Measurements from ENCODE around the gene NEK1. TPM values are rescaled to one million over a fixed set of nuclear protein-coding genes. Genes with fewer than 3 reads are reported as not detected.
"Not testable (repeated sequence)": the region's sequence is repeated elsewhere in the genome, so short reads cannot be mapped to it uniquely, and the experiment has no call there.

The NEK1 gene
- total RNA-seq, 2 experiments from 2014 or later = 7.4 to 26.2 TPM

DNA sequence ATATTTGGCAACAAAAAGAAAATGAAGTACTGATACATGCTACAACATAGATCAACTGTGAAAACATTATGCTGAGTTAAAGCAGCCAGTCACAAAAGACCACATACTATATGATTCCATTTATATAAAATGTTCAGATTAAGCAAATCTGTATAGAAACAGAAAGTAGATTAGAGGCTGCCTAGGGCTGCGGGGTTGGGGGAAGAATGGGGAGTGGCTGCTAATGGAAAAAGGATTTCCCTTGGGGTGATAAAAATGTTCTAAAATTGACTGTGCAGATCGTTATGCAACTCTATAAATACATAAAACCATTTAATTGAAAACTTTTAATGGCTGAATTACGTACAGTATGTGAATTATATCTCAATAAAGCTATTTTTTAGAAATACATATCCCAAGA lies 46.8 kb downstream of the NEK1 start:
- no peaks in the 10 kb centered on the region for H3K79me2 ChIP-seq (ENCODE audit: insufficient read depth, low read depth, low read length)
- H3K9me2 ChIP-seq (ENCODE audit: insufficient read depth, low read length) = no peaks in the 10 kb centered on the region
- no peak overlapping the region for H3K4me3 ChIP-seq (ENCODE audit: low read depth, low read length, poor library complexity, severe bottlenecking)
- intact Hi-C loops (cut with micrococcal nuclease; ENCODE audit: unreplicated experiment) = loop anchor here (5.0 kb wide), 1 partner anchor 643 kb away; no protein-coding TSS in a partner anchor
- no peak overlapping the region for H3K4me2 ChIP-seq (ENCODE audit: low read length)
- no peak for DNase-seq (ENCODE audit: low spot score)
- H2AFZ ChIP-seq (ENCODE audit: low read length) = no peak overlapping the region
- H4K20me1 ChIP-seq (ENCODE audit: insufficient read depth, low read length) = no peaks in the 10 kb centered on the region
- 0 out of 2 replicates have a peak, but pooled peaks cover 7% of the 10 kb centered on the region for H3K36me3 ChIP-seq (ENCODE audit: insufficient read depth, low read length)
- no TSS peak for BruUV-seq (replicated peaks)
- TF ChIP-seq EZH2phosphoT487 (IDR thresholded peaks at IDR 0.05; ENCODE audit: borderline replicate concordance, low read depth, low read length) = no peak
- TF ChIP-seq, protein P1, sequence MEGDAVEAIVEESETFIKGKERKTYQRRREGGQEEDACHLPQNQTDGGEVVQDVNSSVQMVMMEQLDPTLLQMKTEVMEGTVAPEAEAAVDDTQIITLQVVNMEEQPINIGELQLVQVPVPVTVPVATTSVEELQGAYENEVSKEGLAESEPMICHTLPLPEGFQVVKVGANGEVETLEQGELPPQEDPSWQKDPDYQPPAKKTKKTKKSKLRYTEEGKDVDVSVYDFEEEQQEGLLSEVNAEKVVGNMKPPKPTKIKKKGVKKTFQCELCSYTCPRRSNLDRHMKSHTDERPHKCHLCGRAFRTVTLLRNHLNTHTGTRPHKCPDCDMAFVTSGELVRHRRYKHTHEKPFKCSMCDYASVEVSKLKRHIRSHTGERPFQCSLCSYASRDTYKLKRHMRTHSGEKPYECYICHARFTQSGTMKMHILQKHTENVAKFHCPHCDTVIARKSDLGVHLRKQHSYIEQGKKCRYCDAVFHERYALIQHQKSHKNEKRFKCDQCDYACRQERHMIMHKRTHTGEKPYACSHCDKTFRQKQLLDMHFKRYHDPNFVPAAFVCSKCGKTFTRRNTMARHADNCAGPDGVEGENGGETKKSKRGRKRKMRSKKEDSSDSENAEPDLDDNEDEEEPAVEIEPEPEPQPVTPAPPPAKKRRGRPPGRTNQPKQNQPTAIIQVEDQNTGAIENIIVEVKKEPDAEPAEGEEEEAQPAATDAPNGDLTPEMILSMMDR (conservative IDR thresholded peaks at IDR 0.05; ENCODE audit: low read length) = no peak
- no peaks in the 10 kb centered on the region for H3K9me3 ChIP-seq (ENCODE audit: low read length)
- ChIA-PET CTCF (ENCODE audit: unreplicated experiment) (no interaction called here), POLR2A (interaction anchor here (0.8 to 1.5 kb wide), 5 partner anchors 10 to 473 kb away, joined by 3 to 5 read pairs (median 3); no protein-coding TSS in a partner anchor)
- H3K27ac ChIP-seq (ENCODE audit: low read depth, low read length, poor library complexity, severe bottlenecking) = no peak overlapping the region
- H3K4me1 ChIP-seq (ENCODE audit: insufficient read depth, low read length, poor library complexity, severe bottlenecking) = no peaks in the 10 kb centered on the region

- TF ChIP-seq EZH2phosphoT487 (IDR thresholded peaks at IDR 0.05; ENCODE audit: borderline replicate concordance, low read depth, low read length) = no peak
- TF ChIP-seq, protein P1 (conservative IDR thresholded peaks at IDR 0.05; ENCODE audit: low read length) = no peak
- no peak overlapping the region for H3K4me2 ChIP-seq (ENCODE audit: low read length)
Observed at GRCh38 chr4:169557061-169557636, 55.2 kb downstream of the NEK1 start.

GRCh38 chr4:169546548-169546947 lies 65.8 kb downstream of the NEK1 start:
- not testable (repeated sequence) for H3K4me3 ChIP-seq (ENCODE audit: low read depth, low read length, poor library complexity, severe bottlenecking); H4K20me1 ChIP-seq (ENCODE audit: insufficient read depth, low read length)

More at GRCh38 chr4:169557061-169557636, 55.2 kb downstream of the NEK1 start:
- no peaks in the 10 kb centered on the region for H3K4me1 ChIP-seq (ENCODE audit: insufficient read depth, low read length, poor library complexity, severe bottlenecking)
- no TSS peak for BruUV-seq (replicated peaks)
- peaks cover 49% of the 10 kb centered on the region for H3K36me3 ChIP-seq (ENCODE audit: insufficient read depth, low read length)
- POLR2A ChIA-PET = interaction anchor here (0.7 to 1.1 kb wide), 2 partner anchors 19 to 367 kb away, joined by 3 read pairs; no protein-coding TSS in a partner anchor
- CTCF ChIA-PET (ENCODE audit: unreplicated experiment) = no interaction called here
- H3K4me3 ChIP-seq (ENCODE audit: low read depth, low read length, poor library complexity, severe bottlenecking) = no peak overlapping the region
- H3K79me2 ChIP-seq (ENCODE audit: insufficient read depth, low read depth, low read length) = no peaks in the 10 kb centered on the region
- no peak for DNase-seq (ENCODE audit: low spot score)
- intact Hi-C loops (cut with micrococcal nuclease; ENCODE audit: unreplicated experiment) = no loop called here
- no peaks in the 10 kb centered on the region for H3K9me2 ChIP-seq (ENCODE audit: insufficient read depth, low read length)
- no peaks in the 10 kb centered on the region for H4K20me1 ChIP-seq (ENCODE audit: insufficient read depth, low read length)
- H2AFZ ChIP-seq (ENCODE audit: low read length) = no peak overlapping the region
- H3K9me3 ChIP-seq (ENCODE audit: low read length) = peaks cover 5% of the 10 kb centered on the region; the same call in 1 of the 2 replicates
- H3K27ac ChIP-seq (ENCODE audit: low read depth, low read length, poor library complexity, severe bottlenecking) = no peak overlapping the region

More at GRCh38 chr4:169546548-169546947, 65.8 kb downstream of the NEK1 start:
- DNase-seq (ENCODE audit: low spot score); H3K9me3 ChIP-seq (ENCODE audit: low read length); POLR2A ChIA-PET; H3K4me1 ChIP-seq (ENCODE audit: insufficient read depth, low read length, poor library complexity, severe bottlenecking); H2AFZ ChIP-seq (ENCODE audit: low read length); H3K9me2 ChIP-seq (ENCODE audit: insufficient read depth, low read length); H3K79me2 ChIP-seq (ENCODE audit: insufficient read depth, low read depth, low read length); CTCF ChIA-PET (ENCODE audit: unreplicated experiment); H3K27ac ChIP-seq (ENCODE audit: low read depth, low read length, poor library complexity, severe bottlenecking); BruUV-seq (replicated peaks); H3K4me2 ChIP-seq (ENCODE audit: low read length); intact Hi-C loops (cut with micrococcal nuclease; ENCODE audit: unreplicated experiment): not testable (repeated sequence)
- H3K36me3 ChIP-seq (ENCODE audit: insufficient read depth, low read length) = peaks cover 26% of the 10 kb centered on the region
